Spleen (tissue), 7 donors: ENCODE results near the gene SLC17A4.

ENCODE experiments used
- POLR2A ChIP-seq, 3 donors: fragments of 450-650 bp; IDR thresholded peaks; one replicate each; pipeline ENCODE4 v1.5.1; 2017; ENCODE audit warnings: antibody characterized with exemption in 3 of 3, mild to moderate bottlenecking in 1 of 3
- POLR2AphosphoS5 ChIP-seq, 3 donors: sonication (generic); formaldehyde crosslinking; IDR thresholded peaks; one replicate each; pipeline ENCODE4 v1.5.1; 2017; ENCODE audit warnings: antibody characterized with exemption in 3 of 3
- TF ChIP-seq, protein P1 (sequence below), 11 experiments: fragments of 200-600 bp in 7 of 11; fragments of 450-650 bp in 4 of 11; sonication (generic) in 4 of 11; IDR thresholded peaks in 8 of 11; conservative IDR thresholded peaks in 3 of 11; 1 replicate in 7 of 11; 2 replicates in 4 of 11; pipeline versions ENCODE4 v1.4.0 to v1.8.0; 2016 to 2021; ENCODE audit warnings: antibody characterized with exemption in 11 of 11, inconsistent platforms in 4 of 11, mild to moderate bottlenecking in 1 of 11
- donor health status: DM: no; HTN: no; CAD: no; lungs with moderate emphysema.
- donor health status: DM: no; HTN: no; CAD: no.
- donor health status: DM: no; HTN: no; CAD: no.

DNA sequence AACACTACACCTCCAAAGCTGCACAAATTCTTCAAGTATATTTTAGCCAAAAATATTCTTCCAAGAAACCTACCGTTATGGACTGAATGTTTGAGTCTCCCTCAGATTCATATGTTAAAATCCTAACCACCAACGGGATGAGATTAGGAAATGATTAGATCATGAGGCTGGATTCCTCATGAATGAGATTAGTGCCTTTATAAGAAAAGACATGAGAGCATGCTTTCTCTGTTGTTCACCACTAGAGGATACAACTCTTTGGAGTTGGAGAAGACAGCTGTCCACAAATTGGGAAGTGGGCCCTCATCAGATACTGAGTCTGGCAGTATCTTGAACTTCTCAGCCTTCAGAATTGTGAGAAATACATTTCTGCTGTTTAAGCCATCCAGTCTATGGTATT is 7.1 kb upstream of the SLC17A4 start:
- TF ChIP-seq, protein P1, sequence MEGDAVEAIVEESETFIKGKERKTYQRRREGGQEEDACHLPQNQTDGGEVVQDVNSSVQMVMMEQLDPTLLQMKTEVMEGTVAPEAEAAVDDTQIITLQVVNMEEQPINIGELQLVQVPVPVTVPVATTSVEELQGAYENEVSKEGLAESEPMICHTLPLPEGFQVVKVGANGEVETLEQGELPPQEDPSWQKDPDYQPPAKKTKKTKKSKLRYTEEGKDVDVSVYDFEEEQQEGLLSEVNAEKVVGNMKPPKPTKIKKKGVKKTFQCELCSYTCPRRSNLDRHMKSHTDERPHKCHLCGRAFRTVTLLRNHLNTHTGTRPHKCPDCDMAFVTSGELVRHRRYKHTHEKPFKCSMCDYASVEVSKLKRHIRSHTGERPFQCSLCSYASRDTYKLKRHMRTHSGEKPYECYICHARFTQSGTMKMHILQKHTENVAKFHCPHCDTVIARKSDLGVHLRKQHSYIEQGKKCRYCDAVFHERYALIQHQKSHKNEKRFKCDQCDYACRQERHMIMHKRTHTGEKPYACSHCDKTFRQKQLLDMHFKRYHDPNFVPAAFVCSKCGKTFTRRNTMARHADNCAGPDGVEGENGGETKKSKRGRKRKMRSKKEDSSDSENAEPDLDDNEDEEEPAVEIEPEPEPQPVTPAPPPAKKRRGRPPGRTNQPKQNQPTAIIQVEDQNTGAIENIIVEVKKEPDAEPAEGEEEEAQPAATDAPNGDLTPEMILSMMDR (IDR thresholded peaks at IDR 0.05 in 8 of 11, conservative IDR thresholded peaks at IDR 0.05 in 3 of 11): no peak
- TF ChIP-seq POLR2AphosphoS5 (IDR thresholded peaks at IDR 0.05) (no peak), POLR2A (IDR thresholded peaks at IDR 0.05) (no peak)
